A673 (cell line): ENCODE data around the gene C9orf50.

Experiments
- CTCF ChIP-seq: fragments of 300-800, 200-600 bp; sonication (generic); conservative IDR thresholded peaks from 2 replicates; pipeline ENCODE4 v1.5.1; 2017; ENCODE audit warnings: low read depth, mild to moderate bottlenecking, antibody characterized with exemption, low read length, moderate library complexity, mixed read lengths
- EZH2 ChIP-seq: fragments of 200-600 bp; sonication (generic); IDR thresholded peaks from 2 replicates; pipeline ENCODE4 v1.6.1; 2017; ENCODE audit warnings: borderline replicate concordance, low read depth, mild to moderate bottlenecking, mixed read lengths, antibody characterized with exemption, low read length; ENCODE audit not compliant: poor library complexity, severe bottlenecking

- no peak for TF ChIP-seq CTCF
- TF ChIP-seq EZH2 = no peak
Observed at GRCh38 chr9:129643706-129644105, 22.8 kb upstream of the C9orf50 start.
